Measurements from ENCODE around the gene BICC1.

Gene BICC1, protein sequence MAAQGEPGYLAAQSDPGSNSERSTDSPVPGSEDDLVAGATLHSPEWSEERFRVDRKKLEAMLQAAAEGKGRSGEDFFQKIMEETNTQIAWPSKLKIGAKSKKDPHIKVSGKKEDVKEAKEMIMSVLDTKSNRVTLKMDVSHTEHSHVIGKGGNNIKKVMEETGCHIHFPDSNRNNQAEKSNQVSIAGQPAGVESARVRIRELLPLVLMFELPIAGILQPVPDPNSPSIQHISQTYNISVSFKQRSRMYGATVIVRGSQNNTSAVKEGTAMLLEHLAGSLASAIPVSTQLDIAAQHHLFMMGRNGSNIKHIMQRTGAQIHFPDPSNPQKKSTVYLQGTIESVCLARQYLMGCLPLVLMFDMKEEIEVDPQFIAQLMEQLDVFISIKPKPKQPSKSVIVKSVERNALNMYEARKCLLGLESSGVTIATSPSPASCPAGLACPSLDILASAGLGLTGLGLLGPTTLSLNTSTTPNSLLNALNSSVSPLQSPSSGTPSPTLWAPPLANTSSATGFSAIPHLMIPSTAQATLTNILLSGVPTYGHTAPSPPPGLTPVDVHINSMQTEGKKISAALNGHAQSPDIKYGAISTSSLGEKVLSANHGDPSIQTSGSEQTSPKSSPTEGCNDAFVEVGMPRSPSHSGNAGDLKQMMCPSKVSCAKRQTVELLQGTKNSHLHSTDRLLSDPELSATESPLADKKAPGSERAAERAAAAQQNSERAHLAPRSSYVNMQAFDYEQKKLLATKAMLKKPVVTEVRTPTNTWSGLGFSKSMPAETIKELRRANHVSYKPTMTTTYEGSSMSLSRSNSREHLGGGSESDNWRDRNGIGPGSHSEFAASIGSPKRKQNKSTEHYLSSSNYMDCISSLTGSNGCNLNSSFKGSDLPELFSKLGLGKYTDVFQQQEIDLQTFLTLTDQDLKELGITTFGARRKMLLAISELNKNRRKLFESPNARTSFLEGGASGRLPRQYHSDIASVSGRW

DNA sequence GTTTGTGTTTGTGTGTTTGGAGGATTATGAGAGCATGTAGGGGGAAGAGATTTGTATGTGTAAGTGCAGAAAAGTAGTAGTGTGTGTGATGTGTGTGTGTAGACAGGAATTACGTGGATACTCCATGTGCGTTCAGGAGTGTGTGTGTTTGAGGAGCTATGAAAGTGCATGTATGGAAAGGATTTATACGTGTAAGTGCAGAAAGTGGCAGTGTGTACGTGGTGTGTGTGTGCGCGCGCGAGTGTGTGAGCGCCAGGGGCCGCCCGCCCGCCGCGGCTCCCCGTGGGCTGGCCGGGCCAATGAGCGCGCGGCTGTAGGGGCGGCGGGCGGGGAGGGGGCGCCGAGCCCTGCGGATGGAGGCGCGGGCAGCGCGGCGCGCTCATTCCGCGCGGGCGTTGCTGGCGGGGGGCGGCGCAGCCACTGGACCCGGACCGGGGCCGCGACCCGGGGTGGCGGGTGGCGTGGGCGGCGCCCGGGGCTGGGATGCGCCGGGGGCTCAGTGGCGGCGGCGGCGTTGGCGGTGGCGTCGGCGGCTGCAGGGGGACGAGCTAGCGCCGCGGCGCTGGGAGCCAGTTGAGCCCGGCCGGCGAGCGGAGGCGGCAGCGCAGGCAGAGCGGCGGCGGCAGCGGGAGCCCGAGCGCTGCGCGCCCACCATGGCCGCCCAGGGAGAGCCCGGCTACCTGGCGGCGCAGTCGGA, at the start of gene BICC1:
TSS of gene BICC1 (plus strand) at position 382 of the 697 bp plus-strand sequence. CDS start at position 654, 272 bp downstream.
- H3K4me3 ChIP-seq (ENCODE audit: low read depth in 1 of 2, low read length in 2 of 2): peak within 1 kb of the TSS; percentile 51 to 72
- H3K36me3 ChIP-seq (ENCODE audit: control insufficient read depth in 1 of 2, insufficient read depth in 2 of 2, low read length in 2 of 2): no peaks in the 10 kb centered on the region
- peaks cover 29 to 47% of the 10 kb centered on the region in 2 donors for H3K27me3 ChIP-seq (ENCODE audit: control insufficient read depth in 1 of 2, insufficient read depth in 2 of 2, low read length in 2 of 2)
- no peak within 1 kb of the TSS for H3K9ac ChIP-seq (ENCODE audit: low read depth in 1 of 2, low read length in 2 of 2)
- peak within 1 kb of the TSS; percentile 65 for H3K27ac ChIP-seq (ENCODE audit: low read depth, low read length)
- H3K4me1 ChIP-seq (ENCODE audit: control insufficient read depth in 1 of 2, insufficient read depth in 2 of 2, low read length in 2 of 2): peaks cover 0 to 5% of the 10 kb centered on the region in 2 donors
- H3K9me3 ChIP-seq (ENCODE audit: control insufficient read depth in 1 of 2, low read length in 2 of 2): no peaks in the 10 kb centered on the region

- peaks cover 4 to 6% of the 10 kb centered on the region in 2 donors for H3K4me1 ChIP-seq (ENCODE audit: control insufficient read depth in 1 of 2, insufficient read depth in 2 of 2, low read length in 2 of 2)
- no peak overlapping the region for H3K4me3 ChIP-seq (ENCODE audit: low read depth in 1 of 2, low read length in 2 of 2)
- H3K36me3 ChIP-seq (ENCODE audit: control insufficient read depth in 1 of 2, insufficient read depth in 2 of 2, low read length in 2 of 2): no peaks in the 10 kb centered on the region
- H3K9me3 ChIP-seq (ENCODE audit: control insufficient read depth in 1 of 2, low read length in 2 of 2): no peaks in the 10 kb centered on the region
- H3K27ac ChIP-seq (ENCODE audit: low read depth, low read length): no peak overlapping the region
- no peak overlapping the region for H3K9ac ChIP-seq (ENCODE audit: low read depth in 1 of 2, low read length in 2 of 2)
- H3K27me3 ChIP-seq (ENCODE audit: control insufficient read depth in 1 of 2, insufficient read depth in 2 of 2, low read length in 2 of 2): no peaks in the 10 kb centered on the region
Observed at GRCh38 chr10:58464956-58465355, 47.7 kb upstream of the BICC1 start.

GRCh38 chr10:58465629-58466028, 47.0 kb upstream of the BICC1 start:
- peaks cover 4 to 6% of the 10 kb centered on the region in 2 donors for H3K4me1 ChIP-seq (ENCODE audit: control insufficient read depth in 1 of 2, insufficient read depth in 2 of 2, low read length in 2 of 2)
- H3K27me3 ChIP-seq (ENCODE audit: control insufficient read depth in 1 of 2, insufficient read depth in 2 of 2, low read length in 2 of 2): no peaks in the 10 kb centered on the region
- H3K4me3 ChIP-seq (ENCODE audit: low read depth in 1 of 2, low read length in 2 of 2): no peak overlapping the region
- H3K9ac ChIP-seq (ENCODE audit: low read depth in 1 of 2, low read length in 2 of 2): no peak overlapping the region
- no peak overlapping the region for H3K27ac ChIP-seq (ENCODE audit: low read depth, low read length)
- no peaks in the 10 kb centered on the region for H3K9me3 ChIP-seq (ENCODE audit: control insufficient read depth in 1 of 2, low read length in 2 of 2)
- H3K36me3 ChIP-seq (ENCODE audit: control insufficient read depth in 1 of 2, insufficient read depth in 2 of 2, low read length in 2 of 2): no peaks in the 10 kb centered on the region

DNA sequence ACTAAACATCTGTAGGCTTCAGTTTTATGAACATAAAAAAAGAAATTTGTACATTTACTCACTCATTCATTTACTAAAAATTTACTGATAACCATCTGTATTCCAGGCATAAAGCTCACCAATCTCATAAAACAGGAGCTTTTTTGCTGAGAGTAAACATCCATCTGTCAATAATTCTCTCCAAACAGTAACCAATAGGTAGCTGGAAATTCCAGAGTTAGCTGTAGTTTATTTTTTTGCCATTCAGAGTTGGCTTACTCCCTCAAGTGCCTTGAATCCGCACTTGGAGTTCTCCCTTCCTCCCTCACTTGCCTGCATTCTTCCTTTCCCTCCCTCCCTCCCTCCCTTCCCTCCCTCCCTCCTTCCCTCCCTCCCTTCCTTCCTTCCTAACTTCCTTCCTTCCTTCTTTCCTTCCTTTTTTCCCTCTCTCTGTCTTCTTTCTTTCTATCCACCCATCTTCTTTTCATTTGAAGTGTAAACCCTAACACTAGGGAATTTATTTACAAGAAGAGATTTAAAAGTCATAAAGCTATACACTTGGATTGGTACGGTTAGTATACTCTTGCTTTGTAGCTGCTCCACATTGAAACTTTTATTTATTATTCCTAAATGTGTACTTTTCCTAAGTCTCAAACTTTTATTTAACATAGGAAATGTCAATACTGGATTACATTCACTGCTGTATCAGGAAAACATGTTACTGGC, 44.6 kb upstream of the BICC1 start:
- H3K36me3 ChIP-seq (ENCODE audit: control insufficient read depth in 1 of 2, insufficient read depth in 2 of 2, low read length in 2 of 2): no peaks in the 10 kb centered on the region
- peaks cover 4 to 6% of the 10 kb centered on the region in 2 donors for H3K4me1 ChIP-seq (ENCODE audit: control insufficient read depth in 1 of 2, insufficient read depth in 2 of 2, low read length in 2 of 2)
- no peak overlapping the region for H3K27ac ChIP-seq (ENCODE audit: low read depth, low read length)
- no peaks in the 10 kb centered on the region for H3K27me3 ChIP-seq (ENCODE audit: control insufficient read depth in 1 of 2, insufficient read depth in 2 of 2, low read length in 2 of 2)
- H3K9ac ChIP-seq (ENCODE audit: low read depth in 1 of 2, low read length in 2 of 2): no peak overlapping the region
- H3K4me3 ChIP-seq (ENCODE audit: low read depth in 1 of 2, low read length in 2 of 2): no peak overlapping the region
- no peaks in the 10 kb centered on the region for H3K9me3 ChIP-seq (ENCODE audit: control insufficient read depth in 1 of 2, low read length in 2 of 2)

- Histone ChIP-seq H3K36me3 (ENCODE audit: control insufficient read depth in 1 of 2, insufficient read depth in 2 of 2, low read length in 2 of 2) (no peaks in the 10 kb centered on the region), H3K27me3 (ENCODE audit: control insufficient read depth in 1 of 2, insufficient read depth in 2 of 2, low read length in 2 of 2) (no peaks in the 10 kb centered on the region)
Observed at GRCh38 chr10:58473976-58474375, 38.7 kb upstream of the BICC1 start.

DNA sequence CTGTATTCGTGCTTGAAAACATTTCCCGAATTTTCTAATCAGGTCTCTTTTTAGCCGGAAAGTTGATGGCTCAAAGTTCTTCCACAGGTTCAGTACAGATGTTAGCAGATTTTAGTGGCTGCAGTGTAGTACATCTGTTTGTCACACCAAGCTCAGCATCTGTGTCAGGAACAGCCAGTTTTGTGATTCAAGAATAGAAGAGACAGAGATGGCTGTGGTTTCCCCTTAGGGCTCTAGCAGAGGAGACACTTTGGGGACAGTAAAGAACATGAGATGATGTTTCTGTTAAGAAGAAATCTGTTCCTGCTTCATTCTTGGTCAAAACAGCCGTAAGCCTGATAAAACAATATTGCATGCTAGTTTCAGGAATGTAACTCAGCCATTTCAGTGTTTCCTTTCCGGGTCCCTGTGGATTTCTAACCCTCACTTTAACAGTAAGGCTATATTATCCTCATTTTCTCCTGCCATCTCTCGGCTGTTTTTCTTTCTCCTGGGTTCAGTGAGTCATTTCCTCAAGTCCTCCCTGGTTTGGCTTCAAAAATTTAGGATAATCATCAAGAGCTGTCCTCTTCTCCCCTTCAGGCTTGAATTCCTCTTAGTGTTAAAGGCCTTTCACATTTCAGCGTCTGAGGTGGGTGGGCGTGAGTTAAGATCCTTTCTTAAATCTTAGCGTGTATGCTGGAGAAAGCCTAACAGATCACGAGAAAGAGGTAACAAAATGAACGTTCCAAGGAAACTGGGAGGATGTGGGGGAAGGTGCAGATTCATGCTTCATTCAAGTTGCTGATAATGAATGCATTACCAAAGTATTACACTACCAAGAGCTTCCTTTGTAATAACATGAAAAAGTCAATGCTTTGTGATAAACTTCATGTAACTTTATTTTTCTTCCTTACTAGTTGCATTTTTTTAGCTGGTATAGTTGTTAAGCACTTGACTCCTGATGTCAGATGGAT, 37.1 kb upstream of the BICC1 start:
- no peaks in the 10 kb centered on the region for H3K9me3 ChIP-seq (ENCODE audit: control insufficient read depth in 1 of 2, low read length in 2 of 2)
- no peak overlapping the region for H3K27ac ChIP-seq (ENCODE audit: low read depth, low read length)
- H3K4me1 ChIP-seq (ENCODE audit: control insufficient read depth in 1 of 2, insufficient read depth in 2 of 2, low read length in 2 of 2): peaks cover 0 to 4% of the 10 kb centered on the region in 2 donors
- peak overlapping the region in 1 of 2 donors; percentile 43 for H3K4me3 ChIP-seq (ENCODE audit: low read depth in 1 of 2, low read length in 2 of 2)
- H3K36me3 ChIP-seq (ENCODE audit: control insufficient read depth in 1 of 2, insufficient read depth in 2 of 2, low read length in 2 of 2): no peaks in the 10 kb centered on the region
- H3K27me3 ChIP-seq (ENCODE audit: control insufficient read depth in 1 of 2, insufficient read depth in 2 of 2, low read length in 2 of 2): no peaks in the 10 kb centered on the region
- no peak overlapping the region for H3K9ac ChIP-seq (ENCODE audit: low read depth in 1 of 2, low read length in 2 of 2)

More at GRCh38 chr10:58473976-58474375, 38.7 kb upstream of the BICC1 start:
- Histone ChIP-seq H3K9ac (ENCODE audit: low read depth in 1 of 2, low read length in 2 of 2) (no peak overlapping the region), H3K27ac (ENCODE audit: low read depth, low read length) (no peak overlapping the region), H3K4me1 (ENCODE audit: control insufficient read depth in 1 of 2, insufficient read depth in 2 of 2, low read length in 2 of 2) (peaks cover 4 to 6% of the 10 kb centered on the region in 2 donors), H3K4me3 (ENCODE audit: low read depth in 1 of 2, low read length in 2 of 2) (no peak overlapping the region), H3K9me3 (ENCODE audit: control insufficient read depth in 1 of 2, low read length in 2 of 2) (no peaks in the 10 kb centered on the region)

GRCh38 chr10:58477122-58477521, 35.5 kb upstream of the BICC1 start:
- no peaks in the 10 kb centered on the region for H3K36me3 ChIP-seq (ENCODE audit: control insufficient read depth in 1 of 2, insufficient read depth in 2 of 2, low read length in 2 of 2)
- H3K27ac ChIP-seq (ENCODE audit: low read depth, low read length): no peak overlapping the region
- H3K9me3 ChIP-seq (ENCODE audit: control insufficient read depth in 1 of 2, low read length in 2 of 2): no peaks in the 10 kb centered on the region
- H3K4me3 ChIP-seq (ENCODE audit: low read depth in 1 of 2, low read length in 2 of 2): no peak overlapping the region
- H3K4me1 ChIP-seq (ENCODE audit: control insufficient read depth in 1 of 2, insufficient read depth in 2 of 2, low read length in 2 of 2): peaks cover 0 to 11% of the 10 kb centered on the region in 2 donors
- no peaks in the 10 kb centered on the region for H3K27me3 ChIP-seq (ENCODE audit: control insufficient read depth in 1 of 2, insufficient read depth in 2 of 2, low read length in 2 of 2)
- no peak overlapping the region for H3K9ac ChIP-seq (ENCODE audit: low read depth in 1 of 2, low read length in 2 of 2)

- H3K4me3 ChIP-seq (ENCODE audit: low read depth in 1 of 2, low read length in 2 of 2): no peak overlapping the region
- H3K9ac ChIP-seq (ENCODE audit: low read depth in 1 of 2, low read length in 2 of 2): no peak overlapping the region
- H3K4me1 ChIP-seq (ENCODE audit: control insufficient read depth in 1 of 2, insufficient read depth in 2 of 2, low read length in 2 of 2): peaks cover 0 to 11% of the 10 kb centered on the region in 2 donors
- H3K27me3 ChIP-seq (ENCODE audit: control insufficient read depth in 1 of 2, insufficient read depth in 2 of 2, low read length in 2 of 2): no peaks in the 10 kb centered on the region
- H3K27ac ChIP-seq (ENCODE audit: low read depth, low read length): no peak overlapping the region
- no peaks in the 10 kb centered on the region for H3K9me3 ChIP-seq (ENCODE audit: control insufficient read depth in 1 of 2, low read length in 2 of 2)
- H3K36me3 ChIP-seq (ENCODE audit: control insufficient read depth in 1 of 2, insufficient read depth in 2 of 2, low read length in 2 of 2): no peaks in the 10 kb centered on the region
Observed at GRCh38 chr10:58477902-58478301, 34.8 kb upstream of the BICC1 start.

Data from duodenal mucosa (tissue), 2 donors.